K562 (cell line): ENCODE data around the gene HSPA1L. TPM values are rescaled to one million over a fixed set of nuclear protein-coding genes. Genes with fewer than 3 reads are reported as not detected.

ENCODE experiments used
- DACH1 ChIP-seq: fragments of 450-650 bp; IDR thresholded peaks from 2 replicates; pipeline ENCODE4 v1.6.1; 2018; ENCODE audit not compliant: partially characterized antibody
- DEAF1 ChIP-seq: fragments of 450-650 bp; formaldehyde crosslinking; IDR thresholded peaks from 2 replicates; pipeline ENCODE4 v1.4.0; 2020; ENCODE audit warnings: mild to moderate bottlenecking, moderate library complexity
- E2F5 ChIP-seq: sonication (generic); formaldehyde crosslinking; IDR thresholded peaks from 2 replicates; pipeline ENCODE4 v1.8.0; 2022; ENCODE audit warnings: mild to moderate bottlenecking, missing genetic modification reagents
- FOSL1 ChIP-seq: fragments of 200-800 bp; sonication (Bioruptor generic); conservative IDR thresholded peaks from 2 replicates; pipeline ENCODE4 v1.6.1; 2016; ENCODE audit warnings: missing genetic modification characterization, missing compliant biosample characterization
- HSF4 ChIP-seq: fragments of 250-450 bp; sonication (Bioruptor Pico); IDR thresholded peaks from 2 replicates; pipeline ENCODE4 v2.1.2; 2022; ENCODE audit warnings: mild to moderate bottlenecking, moderate library complexity, borderline replicate concordance
- IFI16 ChIP-seq: fragments of 250-450 bp; sonication (Bioruptor Pico); IDR thresholded peaks from 2 replicates; pipeline ENCODE4 v2.1.2; 2022; ENCODE audit warnings: mild to moderate bottlenecking, inconsistent platforms
- KLF16 ChIP-seq: IDR thresholded peaks from 2 replicates; pipeline ENCODE4 v1.6.1; 2016; ENCODE audit warnings: antibody characterized with exemption
- NR2C2 ChIP-seq, 2 experiments: fragments of 200-800 bp in 1 of 2; sonication (Bioruptor generic) in 1 of 2; sonication (generic) in 1 of 2; formaldehyde crosslinking in 1 of 2; IDR thresholded peaks; 2 replicates each; pipeline versions ENCODE4 v1.6.1 to v1.8.0; 2016 to 2022; ENCODE audit warnings: mild to moderate bottlenecking in 1 of 2, missing compliant biosample characterization in 1 of 2, missing genetic modification characterization in 1 of 2, missing genetic modification reagents in 1 of 2
- POLR2AphosphoS2 ChIP-seq: IDR thresholded peaks from 2 replicates; pipeline ENCODE4 v1.6.1; 2012; ENCODE audit warnings: low read length, improper control_type of control experiment
- POLR3G ChIP-seq: IDR thresholded peaks from 2 replicates; pipeline ENCODE4 v1.6.1; 2011; ENCODE audit not compliant: insufficient read length, insufficient replicate concordance; ENCODE audit errors: extremely low read depth
- RBFOX2 ChIP-seq: fragments of 200-400 bp; formaldehyde crosslinking; IDR thresholded peaks from 2 replicates; pipeline ENCODE4 v1.6.1; 2017; ENCODE audit warnings: low read depth, mild to moderate bottlenecking, low read length, moderate library complexity
- SMAD1 ChIP-seq: fragments of 150-350 bp; IDR thresholded peaks from 2 replicates; pipeline ENCODE4 v1.6.1; 2014; ENCODE audit warnings: low read length, low read depth; ENCODE audit not compliant: partially characterized antibody
- SMARCE1 ChIP-seq: fragments of 450-650 bp; IDR thresholded peaks from 2 replicates; pipeline ENCODE4 v1.7.1; 2016; ENCODE audit warnings: mild to moderate bottlenecking
- ZBED1 ChIP-seq: IDR thresholded peaks from 2 replicates; pipeline ENCODE4 v1.6.1; 2014
- ZNF174 ChIP-seq: fragments of 250-450 bp; sonication (Bioruptor Pico); IDR thresholded peaks from 2 replicates; pipeline ENCODE4 v1.4.0; 2020; ENCODE audit warnings: mild to moderate bottlenecking
- ZNF175 ChIP-seq: fragments of 200-800 bp; sonication (Bioruptor generic); IDR thresholded peaks from 2 replicates; pipeline ENCODE4 v1.6.1; 2016; ENCODE audit warnings: low read depth, mild to moderate bottlenecking, missing genetic modification characterization, missing compliant biosample characterization
- ZNF431 ChIP-seq: sonication (generic); formaldehyde crosslinking; IDR thresholded peaks from 2 replicates; pipeline ENCODE4 v1.8.0; 2022; ENCODE audit warnings: mild to moderate bottlenecking, missing genetic modification reagents
- polyA plus RNA-seq, 8 experiments: library from polyadenylated mRNA; depleted of rRNA in 4 of 8; stranded (reverse) in 5 of 8; unstranded in 3 of 8; fragments of >200 nt; fragmentation: Nextera tagmentation in 2 of 8; fragmentation: Illumina TruSeq in 1 of 8; extraction: Ambion mirVana in 2 of 8; extraction: Trizol in 1 of 8; gene quantifications; 2 replicates each; pipeline versions ENCODE4 v1.2.1 to v1.2.3, GENCODE V29; 2011 to 2014; ENCODE audit warnings: inconsistent platforms in 1 of 8, missing spikeins in 1 of 8
- total RNA-seq, 7 experiments: library from RNA; depleted of rRNA in 6 of 7; stranded (reverse); fragments of >200 nt in 6 of 7; fragmentation: Illumina TruSeq in 2 of 7; extraction: Trizol in 2 of 7; gene quantifications; 2 replicates each; pipeline versions ENCODE4 v1.2.1 to v1.2.3, GENCODE V29; 2011 to 2021; ENCODE audit warnings: low replicate concordance in 1 of 7
- TF ChIP-seq, protein P1 (sequence below): fragments of 450-650 bp; IDR thresholded peaks from 2 replicates; pipeline ENCODE4 v1.6.1; 2018; ENCODE audit warnings: mild to moderate bottlenecking, low read depth; ENCODE audit not compliant: partially characterized antibody
- TF ChIP-seq, protein P2 (sequence below): fragments of 450-650 bp; conservative IDR thresholded peaks from 2 replicates; pipeline ENCODE4 v1.6.1; 2016; ENCODE audit warnings: missing genetic modification characterization, low read depth, mild to moderate bottlenecking, control low read depth, missing compliant biosample characterization
- TF ChIP-seq, protein P3 (sequence below): fragments of 250-450 bp; sonication (Bioruptor Pico); IDR thresholded peaks from 2 replicates; pipeline ENCODE4 v1.4.0; 2020

The HSPA1L gene
- total and polyA plus RNA-seq, 9 of the 15 experiments (the other 6 are each of a cell fraction or from before 2014, with no cell fraction given): 0.14 to 2.1 (median 1.3) TPM

DNA sequence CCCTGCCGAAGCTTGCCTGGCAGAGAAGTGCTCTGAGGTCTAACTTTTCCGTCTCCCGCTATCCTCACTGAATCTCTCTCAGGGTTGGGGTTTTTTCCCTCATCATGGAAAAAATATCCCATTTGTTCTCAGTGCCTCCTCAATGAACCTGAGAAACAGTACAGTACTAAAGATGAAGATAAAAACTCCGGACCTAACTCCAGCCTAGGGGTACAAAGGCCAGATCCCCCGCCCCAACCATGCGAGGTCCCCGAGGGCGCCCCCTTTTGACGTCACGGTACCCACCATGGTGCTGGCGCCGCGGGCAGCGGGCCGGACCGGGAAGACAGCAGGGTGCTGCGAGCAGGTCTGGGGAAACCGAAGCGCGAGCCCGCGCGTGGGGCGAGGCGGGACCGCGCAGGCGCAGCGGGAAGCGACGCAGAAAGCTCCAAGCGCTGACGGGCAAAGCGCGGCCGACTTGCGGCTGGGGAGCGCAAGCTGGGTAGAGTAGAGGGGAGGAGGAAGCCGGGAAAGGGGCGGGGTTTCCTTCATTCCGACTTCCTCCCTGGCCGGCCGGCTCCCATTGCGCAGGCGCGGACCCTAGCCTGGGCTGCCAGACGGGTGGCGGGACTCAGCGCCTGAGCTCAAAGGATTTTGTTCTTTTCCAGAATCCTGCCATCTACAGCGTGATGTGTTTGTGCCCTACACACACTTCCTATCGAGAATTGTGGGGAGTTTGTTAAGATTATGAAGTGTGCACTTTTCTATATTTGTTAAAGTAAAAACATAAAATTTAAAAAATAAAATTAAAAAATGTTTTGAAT is 8.4 kb downstream of the HSPA1L start, which contains the start of gene LSM2 (continued):
- TF ChIP-seq, protein P1, sequence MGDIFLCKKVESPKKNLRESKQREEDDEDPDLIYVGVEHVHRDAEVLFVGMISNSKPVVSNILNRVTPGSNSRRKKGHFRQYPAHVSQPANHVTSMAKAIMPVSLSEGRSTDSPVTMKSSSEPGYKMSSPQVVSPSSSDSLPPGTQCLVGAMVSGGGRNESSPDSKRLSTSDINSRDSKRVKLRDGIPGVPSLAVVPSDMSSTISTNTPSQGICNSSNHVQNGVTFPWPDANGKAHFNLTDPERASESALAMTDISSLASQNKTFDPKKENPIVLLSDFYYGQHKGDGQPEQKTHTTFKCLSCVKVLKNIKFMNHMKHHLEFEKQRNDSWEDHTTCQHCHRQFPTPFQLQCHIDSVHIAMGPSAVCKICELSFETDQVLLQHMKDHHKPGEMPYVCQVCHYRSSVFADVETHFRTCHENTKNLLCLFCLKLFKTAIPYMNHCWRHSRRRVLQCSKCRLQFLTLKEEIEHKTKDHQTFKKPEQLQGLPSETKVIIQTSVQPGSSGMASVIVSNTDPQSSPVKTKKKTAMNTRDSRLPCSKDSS: no peak
- no peak for TF ChIP-seq E2F5 (CRISPR knock-in tag)
- peak; percentile 59; the same call in 1 of the 2 replicates for TF ChIP-seq ZNF431 (CRISPR knock-in tag)
- TF ChIP-seq NR2C2 (CRISPR knock-in tag; IDR thresholded peaks at IDR 0.05): no peak
- TF ChIP-seq NR2C2 (tag; IDR thresholded peaks at IDR 0.05): peak; percentile 64; the same call in 1 of the 2 replicates
- TF ChIP-seq, protein P2, sequence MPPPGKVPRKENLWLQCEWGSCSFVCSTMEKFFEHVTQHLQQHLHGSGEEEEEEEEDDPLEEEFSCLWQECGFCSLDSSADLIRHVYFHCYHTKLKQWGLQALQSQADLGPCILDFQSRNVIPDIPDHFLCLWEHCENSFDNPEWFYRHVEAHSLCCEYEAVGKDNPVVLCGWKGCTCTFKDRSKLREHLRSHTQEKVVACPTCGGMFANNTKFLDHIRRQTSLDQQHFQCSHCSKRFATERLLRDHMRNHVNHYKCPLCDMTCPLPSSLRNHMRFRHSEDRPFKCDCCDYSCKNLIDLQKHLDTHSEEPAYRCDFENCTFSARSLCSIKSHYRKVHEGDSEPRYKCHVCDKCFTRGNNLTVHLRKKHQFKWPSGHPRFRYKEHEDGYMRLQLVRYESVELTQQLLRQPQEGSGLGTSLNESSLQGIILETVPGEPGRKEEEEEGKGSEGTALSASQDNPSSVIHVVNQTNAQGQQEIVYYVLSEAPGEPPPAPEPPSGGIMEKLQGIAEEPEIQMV: peak; percentile 97
- TF ChIP-seq RBFOX2: peak; percentile 98
- TF ChIP-seq DACH1: no peak
- TF ChIP-seq DEAF1 (CRISPR knock-in tag): peak; percentile 55; the same call in 1 of the 2 replicates
- no peak; the same call in 1 of the 2 replicates for TF ChIP-seq IFI16 (CRISPR knock-in tag)
- TF ChIP-seq, protein P3, sequence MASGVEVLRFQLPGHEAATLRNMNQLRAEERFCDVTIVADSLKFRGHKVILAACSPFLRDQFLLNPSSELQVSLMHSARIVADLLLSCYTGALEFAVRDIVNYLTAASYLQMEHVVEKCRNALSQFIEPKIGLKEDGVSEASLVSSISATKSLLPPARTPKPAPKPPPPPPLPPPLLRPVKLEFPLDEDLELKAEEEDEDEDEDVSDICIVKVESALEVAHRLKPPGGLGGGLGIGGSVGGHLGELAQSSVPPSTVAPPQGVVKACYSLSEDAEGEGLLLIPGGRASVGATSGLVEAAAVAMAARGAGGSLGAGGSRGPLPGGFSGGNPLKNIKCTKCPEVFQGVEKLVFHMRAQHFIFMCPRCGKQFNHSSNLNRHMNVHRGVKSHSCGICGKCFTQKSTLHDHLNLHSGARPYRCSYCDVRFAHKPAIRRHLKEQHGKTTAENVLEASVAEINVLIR: peak; percentile 95
- TF ChIP-seq POLR3G: no peak
- TF ChIP-seq HSF4: no peak
- 0 out of 2 replicates have a peak, but pooled peaks have one; percentile 61 for TF ChIP-seq ZNF174
- TF ChIP-seq POLR2AphosphoS2: peak; percentile 92; the same call in 1 of the 2 replicates
- peak; percentile 17; the same call in 1 of the 2 replicates for TF ChIP-seq ZNF175 (CRISPR knock-in tag)
- TF ChIP-seq SMAD1: peak; percentile 81
- peak; percentile 61; the same call in 1 of the 2 replicates for TF ChIP-seq FOSL1 (tag)
- TF ChIP-seq ZBED1: peak; percentile 49; the same call in 1 of the 2 replicates
- TF ChIP-seq SMARCE1: 0 out of 2 replicates have a peak, but pooled peaks have one; percentile 15
- TF ChIP-seq KLF16: no peak
